Mesodermal cell (in vitro differentiated cells): ENCODE data around the gene MPND. TPM values are rescaled to one million over a fixed set of nuclear protein-coding genes. Genes with fewer than 3 reads are reported as not detected.

Source experiments
- H3K27ac ChIP-seq: 2 replicates; pipeline ENCODE4 v1.7.0; 2013; ENCODE audit warnings: mild to moderate bottlenecking, low read depth, low read length, moderate library complexity; ENCODE audit not compliant: severe bottlenecking
- H3K36me3 ChIP-seq: 2 replicates; pipeline ENCODE4 v1.7.1; 2013; ENCODE audit warnings: mild to moderate bottlenecking, low read length, moderate library complexity; ENCODE audit not compliant: control insufficient read depth, insufficient read depth
- H3K4me1 ChIP-seq: one replicate; pipeline ENCODE4 v1.7.1; 2013; ENCODE audit warnings: mild to moderate bottlenecking, low read length; ENCODE audit not compliant: insufficient read depth, control insufficient read depth, poor library complexity, severe bottlenecking
- H3K4me3 ChIP-seq: 2 replicates; pipeline ENCODE4 v1.7.0; 2013; ENCODE audit warnings: low read length, control low read depth, mild to moderate bottlenecking; ENCODE audit not compliant: insufficient read depth, poor library complexity, severe bottlenecking; ENCODE audit errors: extremely low read depth
- H3K9me3 ChIP-seq: 2 replicates; pipeline ENCODE4 v1.7.1; 2013; ENCODE audit warnings: mild to moderate bottlenecking, low read length, moderate library complexity; ENCODE audit not compliant: control insufficient read depth
- WGBS, 2 experiments: methylation state at CpG; one replicate each; pipeline ENCODE4 v1.1.5; 2013; ENCODE audit warnings: missing lambda C conversion rate in 2 of 2; ENCODE audit not compliant: insufficient coverage in 2 of 2; 5-methylcytosine and 5-hydroxymethylcytosine counted together
- polyA plus RNA-seq, 2 experiments: library from polyadenylated mRNA; stranded (reverse); fragments of 50-300 nt; gene quantifications; one replicate each; pipeline ENCODE4 v1.2.3, GENCODE V29; 2013

The MPND gene
- 18.6 TPM for polyA plus RNA-seq (2013, experiment 1 of 2)
- 16.3 TPM for polyA plus RNA-seq (2013, experiment 2 of 2)

GRCh38 chr19:4343370-4344307, at the start of gene MPND:
MPND (plus strand) TSS chr19:4343562; CDS start chr19:4343594, 32 bp downstream.
- WGBS, 2 experiments: 9 to 14% methylated on average over 47 to 51 of the region's 101 CpGs
- Histone ChIP-seq H3K4me3 (peak within 1 kb of the TSS; percentile 72), H3K36me3 (peaks cover 8% of the 10 kb centered on the region)

GRCh38 chr19:4294389-4294788, 49.0 kb upstream of the MPND start:
- Histone ChIP-seq H3K4me1 (no peaks in the 10 kb centered on the region), H3K9me3 (no peaks in the 10 kb centered on the region), H3K27ac (no peak overlapping the region), H3K36me3 (no peaks in the 10 kb centered on the region), H3K4me3 (no peak overlapping the region)
- WGBS, 2 experiments: 81 to 83% methylated on average over 3 to 5 of the region's 10 CpGs

More at GRCh38 chr19:4343370-4344307, at the start of gene MPND:
- H3K9me3 ChIP-seq: no peaks in the 10 kb centered on the region
- peaks cover 2% of the 10 kb centered on the region for H3K4me1 ChIP-seq
- H3K27ac ChIP-seq: peak within 1 kb of the TSS; percentile 96

- Histone ChIP-seq H3K36me3 (no peaks in the 10 kb centered on the region), H3K27ac (no peak overlapping the region), H3K4me1 (no peaks in the 10 kb centered on the region), H3K4me3 (no peak overlapping the region), H3K9me3 (no peaks in the 10 kb centered on the region)
- WGBS, 2 experiments: 76 to 83% methylated on average over 8 of the region's 14 CpGs
Observed at GRCh38 chr19:4295972-4296771, 47.2 kb upstream of the MPND start.

GRCh38 chr19:4297901-4298809, 45.2 kb upstream of the MPND start:
- Histone ChIP-seq H3K9me3 (no peaks in the 10 kb centered on the region), H3K4me3 (no peak overlapping the region), H3K36me3 (no peaks in the 10 kb centered on the region), H3K27ac (no peak overlapping the region), H3K4me1 (no peaks in the 10 kb centered on the region)
- 81 to 87% methylated on average over 16 to 19 of the region's 27 CpGs for WGBS, 2 experiments

GRCh38 chr19:4298810-4299550, 44.4 kb upstream of the MPND start:
- WGBS, 2 experiments: 92 to 95% methylated on average over 5 to 7 of the region's 8 CpGs
- H3K36me3 ChIP-seq: no peaks in the 10 kb centered on the region
- H3K4me3 ChIP-seq: no peak overlapping the region
- H3K9me3 ChIP-seq: no peaks in the 10 kb centered on the region
- no peak overlapping the region for H3K27ac ChIP-seq
- H3K4me1 ChIP-seq: no peaks in the 10 kb centered on the region

- no peaks in the 10 kb centered on the region for H3K9me3 ChIP-seq
- 81 to 95% methylated on average over 3 of the region's 3 CpGs for WGBS, 2 experiments
- H3K4me1 ChIP-seq: no peaks in the 10 kb centered on the region
Observed at GRCh38 chr19:4300589-4300988, 42.8 kb upstream of the MPND start.

GRCh38 chr19:4301590-4302242, 41.6 kb upstream of the MPND start:
- 58 to 63% methylated on average over 5 to 9 of the region's 13 CpGs for WGBS, 2 experiments
- H3K4me3 ChIP-seq: no peak overlapping the region
- H3K4me1 ChIP-seq: no peaks in the 10 kb centered on the region
- no peaks in the 10 kb centered on the region for H3K9me3 ChIP-seq
- peaks cover 1% of the 10 kb centered on the region for H3K36me3 ChIP-seq
- no peak overlapping the region for H3K27ac ChIP-seq

More at GRCh38 chr19:4300589-4300988, 42.8 kb upstream of the MPND start:
- no peak overlapping the region for H3K4me3 ChIP-seq
- H3K27ac ChIP-seq: no peak overlapping the region
- H3K36me3 ChIP-seq: no peaks in the 10 kb centered on the region

GRCh38 chr19:4302243-4302640, 41.1 kb upstream of the MPND start, which contains the start of gene TMIGD2:
TMIGD2 (minus strand) TSS chr19:4302389; CDS start chr19:4302385, 4 bp downstream.
- peaks cover 7% of the 10 kb centered on the region for H3K36me3 ChIP-seq
- no peak within 1 kb of the TSS for H3K4me3 ChIP-seq
- H3K27ac ChIP-seq: no peak within 1 kb of the TSS
- WGBS, 2 experiments: 81 to 88% methylated on average over 7 of the region's 8 CpGs
- H3K9me3 ChIP-seq: no peaks in the 10 kb centered on the region
- H3K4me1 ChIP-seq: no peaks in the 10 kb centered on the region

- H3K9me3 ChIP-seq: no peaks in the 10 kb centered on the region
- peak overlapping the region; percentile 44 for H3K4me3 ChIP-seq
- 75 to 87% methylated on average over 12 to 13 of the region's 18 CpGs for WGBS, 2 experiments
- H3K27ac ChIP-seq: no peak overlapping the region
- H3K4me1 ChIP-seq: no peaks in the 10 kb centered on the region
- peaks cover 14% of the 10 kb centered on the region for H3K36me3 ChIP-seq
Observed at GRCh38 chr19:4303819-4304537, 39.4 kb upstream of the MPND start.
